H1 (cell line): ENCODE data around the gene PRG2. TPM values are rescaled to one million over a fixed set of nuclear protein-coding genes. Genes with fewer than 3 reads are reported as not detected.

Experiments
- ATF3 ChIP-seq: IDR thresholded peaks from 2 replicates; pipeline ENCODE4 v1.6.1; 2011; ENCODE audit warnings: low read depth, mild to moderate bottlenecking, low read length; ENCODE audit not compliant: insufficient read depth
- CBX8 ChIP-seq: fragments of 300-800, 300-1000 bp; sonication (generic); IDR thresholded peaks from 2 replicates; pipeline ENCODE4 v1.7.1; 2016; ENCODE audit warnings: low read depth, low read length, borderline replicate concordance
- CHD7 ChIP-seq: fragments of 300-600 bp; sonication (generic); IDR thresholded peaks from 2 replicates; pipeline ENCODE4 v1.7.1; 2012; ENCODE audit warnings: low read length, moderate library complexity, mild to moderate bottlenecking, inconsistent platforms; ENCODE audit not compliant: insufficient replicate concordance
- E2F6 ChIP-seq: IDR thresholded peaks from 2 replicates; pipeline ENCODE4 v1.6.1; 2012; ENCODE audit warnings: inconsistent platforms
- SP2 ChIP-seq: IDR thresholded peaks from 2 replicates; pipeline ENCODE4 v1.6.1; 2012; ENCODE audit warnings: mild to moderate bottlenecking, low read length, inconsistent platforms
- polyA plus RNA-seq, 7 experiments: library from polyadenylated mRNA; depleted of rRNA in 3 of 7; stranded (reverse) in 5 of 7; unstranded in 2 of 7; fragments of >200 nt in 5 of 7; fragments of 200-250 nt in 2 of 7; gene quantifications; 1 replicate in 5 of 7; 2 replicates in 1 of 7; 4 replicates in 1 of 7; pipeline versions ENCODE4 v1.2.1 to v1.2.3, GENCODE V29; 2011 to 2013; ENCODE audit warnings: missing spikeins in 2 of 7, mixed read lengths in 2 of 7
- total RNA-seq: library from RNA; stranded (reverse); fragmentation: NEBNext Ultra II Directional; extraction: Animal tissue kit (Norgen Biotek cat#: 25700); gene quantifications from 2 replicates; pipeline ENCODE4 v1.2.1, GENCODE V29; 2021

PRG2 gene
- total and polyA plus RNA-seq, 2 of the 8 experiments (the other 6 are each of a cell fraction or from before 2014, with no cell fraction given), result 0.32 TPM; not detected in 1

- TF ChIP-seq CHD7 (no peak), SP2 (no peak), CBX8 (no peak), ATF3 (no peak), E2F6 (no peak)
Measured at GRCh38 chr11:57377107-57377506, 13.3 kb downstream of the PRG2 start (continued).
